Right lobe of liver (tissue), 4 donors: ENCODE data around the gene CEP70.

Experiments used
- CTCF ChIP-seq, 4 donors: fragments of 200-600 bp in 3 of 4; fragments of 450-650 bp in 1 of 4; IDR thresholded peaks; one replicate each; pipeline versions ENCODE4 v1.5.1 to v1.8.0; 2016 to 2022; ENCODE audit warnings: antibody characterized with exemption in 4 of 4, mild to moderate bottlenecking in 2 of 4
- POLR2A ChIP-seq: fragments of 450-650 bp; IDR thresholded peaks from one replicate; pipeline ENCODE4 v1.6.1; 2017; ENCODE audit warnings: antibody characterized with exemption, mild to moderate bottlenecking
- donor health status: DM: no; HTN: no; CAD: no.
- donor health status: DM: no; HTN: no; CAD: no.
- donor health status: DM: no; HTN: yes; CAD: no.

- no peak for TF ChIP-seq POLR2A
- no peak for TF ChIP-seq CTCF (IDR thresholded peaks at IDR 0.05)
These were observed 136.0 kb downstream of the CEP70 start for GRCh38 chr3:138457863-138458735.
